T-cell (primary cell): ENCODE results near the gene MVB12B. TPM values are rescaled to one million over a fixed set of nuclear protein-coding genes. Genes with fewer than 3 reads are reported as not detected.

Experiments
- ATAC-seq, 4 experiments: fragments of 200-7000 bp in 3 of 4; fragments of 150-1000 bp in 1 of 4; cut with Tn5 transposase; replicated peaks in 1 of 4; 1 replicate in 3 of 4; 2 replicates in 1 of 4; pipeline ENCODE4 v1.10.0; 2021; ENCODE audit warnings: moderate library complexity in 3 of 4, mild to moderate bottlenecking in 2 of 4, moderate number of reproducible peaks in 1 of 4
- CTCF ChIA-PET, 2 donors: fragments of 300-600 bp; sonication (Branson Sonifier 250); formaldehyde crosslinking; loops; one replicate each; lab custom pipeline; 2022; ENCODE audit warnings: antibody characterized with exemption in 2 of 2; lab: Charles Lee
- POLR2A ChIA-PET, 2 donors: fragments of 300-600 bp; sonication (Branson Sonifier 250); formaldehyde crosslinking; loops; one replicate each; lab custom pipeline; 2022; ENCODE audit warnings: antibody characterized with exemption in 2 of 2; lab: Charles Lee
- DNase-seq, 35 experiments: peaks; one replicate each; pipeline versions ENCODE4 v3.0.0 to v3.0.0-alpha.2; 2013 to 2023
- H3K27ac ChIP-seq: one replicate; pipeline ENCODE4 v1.5.1; 2013; ENCODE audit warnings: low read length
- H3K27me3 ChIP-seq, 2 experiments: replicated peaks in 1 of 2; 1 replicate in 1 of 2; 2 replicates in 1 of 2; pipeline versions ENCODE4 v1.6.1 to v1.7.0; 2013; ENCODE audit warnings: low read length in 1 of 2, mixed read lengths in 1 of 2; ENCODE audit not compliant: control insufficient read depth in 2 of 2, insufficient read depth in 2 of 2; ENCODE audit errors: extremely low read depth in 1 of 2
- H3K36me3 ChIP-seq, 2 donors: 1 replicate in 1 of 2; 2 replicates in 1 of 2; pipeline versions ENCODE4 v1.6.1 to v1.7.0; 2013; ENCODE audit warnings: low read length in 1 of 2; ENCODE audit not compliant: control insufficient read depth in 2 of 2, insufficient read depth in 1 of 2; ENCODE audit errors: extremely low read depth in 1 of 2
- H3K4me1 ChIP-seq, 2 experiments: 1 replicate in 1 of 2; 2 replicates in 1 of 2; pipeline versions ENCODE4 v1.6.1 to v1.7.0; 2013; ENCODE audit warnings: low read length in 2 of 2, mixed read lengths in 1 of 2; ENCODE audit not compliant: insufficient read depth in 2 of 2, control insufficient read depth in 1 of 2; ENCODE audit errors: extremely low read depth in 1 of 2
- H3K4me3 ChIP-seq, 2 donors: 1 replicate in 1 of 2; 2 replicates in 1 of 2; pipeline versions ENCODE4 v1.5.1 to v1.7.0; 2013; ENCODE audit warnings: mild to moderate bottlenecking in 2 of 2, low read length in 1 of 2, moderate library complexity in 1 of 2; ENCODE audit not compliant: control insufficient read depth in 1 of 2; ENCODE audit errors: extremely low read depth in 1 of 2
- H3K9me3 ChIP-seq: 2 replicates; pipeline ENCODE4 v1.7.0; 2013
- H3K27ac Mint-ChIP-seq, 2 donors: one replicate each; pipeline ENCODE4 v1.8.0; 2020 to 2021; ENCODE audit warnings: mild to moderate bottlenecking in 2 of 2, mixed read lengths in 2 of 2
- H3K27me3 Mint-ChIP-seq, 2 donors: one replicate each; pipeline ENCODE4 v1.8.0; 2021 to 2022; ENCODE audit warnings: mixed read lengths in 2 of 2
- H3K36me3 Mint-ChIP-seq: one replicate; pipeline ENCODE4 v1.8.0; 2021; ENCODE audit warnings: mixed read lengths
- H3K4me1 Mint-ChIP-seq, 3 donors: one replicate each; pipeline ENCODE4 v1.8.0; 2020 to 2022; ENCODE audit warnings: mixed read lengths in 3 of 3, mild to moderate bottlenecking in 1 of 3
- H3K4me3 Mint-ChIP-seq, 3 donors: one replicate each; pipeline ENCODE4 v1.8.0; 2020 to 2022; ENCODE audit warnings: mild to moderate bottlenecking in 3 of 3, mixed read lengths in 3 of 3, moderate library complexity in 3 of 3
- H3K9me3 Mint-ChIP-seq, 3 donors: one replicate each; pipeline ENCODE4 v1.8.0; 2020 to 2022; ENCODE audit warnings: mixed read lengths in 3 of 3
- WGBS: methylation state at CpG from one replicate; pipeline ENCODE4 v1.1.5; 2013; ENCODE audit warnings: missing lambda C conversion rate; ENCODE audit not compliant: insufficient coverage; 5-methylcytosine and 5-hydroxymethylcytosine counted together
- total RNA-seq, 35 experiments: library from RNA in 6 of 35; stranded (reverse) in 6 of 35; fragments of 120-200 nt in 1 of 35; gene quantifications; one replicate each; pipeline versions ENCODE4 v1.2.1 to v1.2.4 and lab custom pipeline; 2013 to 2026

The MVB12B gene
- total RNA-seq, 5 donors from 2014 or later (not counting 1 experiment from before 2014, with no cell fraction given): 8.2 to 25.2 (median 10.6) TPM

DNA sequence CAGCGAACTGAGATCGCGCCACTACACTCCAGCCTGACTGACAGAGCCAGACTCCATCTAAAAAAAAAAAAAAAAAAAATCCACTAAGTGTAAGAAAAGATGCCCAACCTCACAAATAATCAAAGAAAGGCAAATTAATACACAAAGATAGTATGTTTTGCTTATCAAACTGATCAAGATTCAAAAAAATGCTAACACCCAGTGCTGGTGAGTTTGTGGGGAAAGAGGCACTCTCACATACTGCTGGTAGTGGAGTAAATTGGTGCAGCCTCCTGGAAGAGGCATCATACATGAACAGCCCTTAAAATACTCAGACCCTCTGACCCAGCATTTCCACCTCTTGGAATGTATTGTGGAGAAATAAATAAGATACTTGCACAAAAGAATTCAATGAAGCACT lies 216.9 kb downstream of the MVB12B start:
- ATAC-seq (no peak), DNase-seq (no peak)
- CTCF ChIA-PET: no interaction called here
- peaks cover 0 to 12% of the 10 kb centered on the region in 2 experiments for H3K27me3 ChIP-seq
- no peak overlapping the region for H3K4me3 Mint-ChIP-seq
- no peaks in the 10 kb centered on the region for H3K36me3 Mint-ChIP-seq
- no peak overlapping the region for H3K27ac Mint-ChIP-seq
- H3K9me3 ChIP-seq: no peaks in the 10 kb centered on the region
- H3K36me3 ChIP-seq: no peaks in the 10 kb centered on the region
- no peaks in the 10 kb centered on the region for H3K9me3 Mint-ChIP-seq
- no peaks in the 10 kb centered on the region for H3K4me1 ChIP-seq
- POLR2A ChIA-PET: no interaction called here
- H3K4me1 Mint-ChIP-seq: no peaks in the 10 kb centered on the region
- no peak overlapping the region for H3K4me3 ChIP-seq
- no peak overlapping the region for H3K27ac ChIP-seq
- WGBS: no CpG with 5 or more reads among the region's 3 CpGs
- peaks cover 13 to 15% of the 10 kb centered on the region in 2 donors for H3K27me3 Mint-ChIP-seq

DNA sequence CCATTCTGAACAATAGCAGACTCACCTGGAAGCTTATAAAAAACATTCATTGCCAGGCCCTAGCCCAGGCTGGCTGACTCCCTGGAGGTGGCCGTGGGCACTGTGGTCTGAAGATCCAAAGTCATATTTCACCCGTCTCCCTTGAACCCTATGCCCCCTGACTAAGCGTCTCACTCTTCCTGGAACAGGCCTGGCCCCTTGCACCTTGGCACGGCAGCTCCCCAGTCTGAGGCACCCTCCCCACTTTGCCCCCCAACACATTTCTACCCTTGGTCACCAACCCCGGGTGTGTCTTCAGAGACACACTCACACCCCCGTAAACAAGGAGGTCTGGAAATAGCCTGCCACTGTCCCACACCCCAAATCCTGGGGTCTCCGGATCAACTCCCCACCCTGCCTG lies 218.5 kb downstream of the MVB12B start:
- peaks cover 4 to 5% of the 10 kb centered on the region in 2 donors for H3K27me3 Mint-ChIP-seq
- H3K27ac Mint-ChIP-seq: no peak overlapping the region
- Histone ChIP-seq H3K4me3 (no peak overlapping the region), H3K27me3 (peaks cover 0 to 12% of the 10 kb centered on the region in 2 experiments), H3K4me1 (no peaks in the 10 kb centered on the region), H3K36me3 (no peaks in the 10 kb centered on the region), H3K27ac (no peak overlapping the region), H3K9me3 (no peaks in the 10 kb centered on the region)
- H3K4me3 Mint-ChIP-seq: no peak overlapping the region
- H3K4me1 Mint-ChIP-seq: no peaks in the 10 kb centered on the region
- H3K9me3 Mint-ChIP-seq: no peaks in the 10 kb centered on the region
- ChIA-PET POLR2A (no interaction called here), CTCF (no interaction called here)
- 87% methylated on average over 7 of the region's 7 CpGs for WGBS
- DNase-seq (no peak), ATAC-seq (no peak)
- H3K36me3 Mint-ChIP-seq: no peaks in the 10 kb centered on the region

DNA sequence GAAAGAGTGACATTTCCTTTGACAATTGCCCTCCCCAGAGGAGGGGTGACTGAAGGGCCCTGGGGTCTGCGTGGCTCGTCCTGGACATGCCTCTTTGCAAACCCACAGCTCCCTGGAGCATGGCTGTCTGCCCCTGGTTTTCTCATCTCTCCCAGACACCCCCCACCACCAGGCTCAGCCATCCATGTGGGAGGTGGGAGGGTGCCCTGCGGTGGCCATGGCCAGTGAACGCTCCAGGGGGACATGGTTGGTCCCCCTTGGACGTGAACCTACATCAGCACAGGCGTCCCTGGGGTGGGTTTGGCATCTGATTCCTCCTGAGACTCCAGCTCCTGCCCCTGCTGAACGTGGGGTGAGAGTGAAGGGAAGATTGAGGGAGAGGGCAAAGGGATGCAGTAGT lies 219.4 kb downstream of the MVB12B start:
- WGBS: 71% methylated on average over 4 of the region's 7 CpGs
- Histone ChIP-seq H3K4me1 (no peaks in the 10 kb centered on the region), H3K27me3 (peaks cover 0 to 13% of the 10 kb centered on the region in 2 experiments), H3K36me3 (no peaks in the 10 kb centered on the region), H3K4me3 (no peak overlapping the region), H3K27ac (no peak overlapping the region), H3K9me3 (no peaks in the 10 kb centered on the region)
- ChIA-PET POLR2A (no interaction called here), CTCF (interaction anchor here in 1 of 2 donors (0.5 kb wide), 1 partner anchor 10 kb away, joined by 4 read pairs; no protein-coding TSS in a partner anchor)
- no peak for ATAC-seq
- Mint-ChIP-seq H3K36me3 (no peaks in the 10 kb centered on the region), H3K4me1 (no peaks in the 10 kb centered on the region), H3K27me3 (peaks cover 1 to 4% of the 10 kb centered on the region in 2 donors), H3K9me3 (no peaks in the 10 kb centered on the region), H3K27ac (no peak overlapping the region), H3K4me3 (no peak overlapping the region)
- no peak for DNase-seq

DNA sequence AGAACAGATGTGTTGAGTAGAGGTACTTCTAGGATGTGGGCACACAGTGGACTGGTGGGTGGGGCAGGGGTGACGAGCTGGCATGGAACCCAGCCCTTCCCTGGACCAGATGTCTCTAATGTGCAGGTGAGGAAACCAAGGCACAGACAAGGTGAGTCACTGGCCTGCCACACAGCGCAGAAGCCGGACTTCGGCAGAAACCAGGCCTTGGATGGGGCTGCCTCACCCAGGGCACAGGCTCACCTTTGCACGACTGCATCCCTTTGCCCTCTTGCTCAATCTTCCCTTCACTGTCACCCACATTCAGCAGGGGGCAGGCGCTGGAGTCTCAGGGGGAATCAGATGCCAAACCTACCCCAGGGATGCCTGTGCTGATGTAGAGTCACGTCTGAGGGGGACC lies 221.7 kb downstream of the MVB12B start:
- POLR2A ChIA-PET: no interaction called here
- ATAC-seq (no peak), DNase-seq (no peak)
- H3K27me3 Mint-ChIP-seq: peaks cover 1 to 4% of the 10 kb centered on the region in 2 donors
- WGBS: 89% methylated on average over 5 of the region's 7 CpGs
- Histone ChIP-seq H3K27ac (no peak overlapping the region), H3K27me3 (peaks cover 0 to 13% of the 10 kb centered on the region in 2 experiments), H3K36me3 (no peaks in the 10 kb centered on the region), H3K4me1 (no peaks in the 10 kb centered on the region), H3K4me3 (no peak overlapping the region), H3K9me3 (no peaks in the 10 kb centered on the region)
- H3K36me3 Mint-ChIP-seq: no peaks in the 10 kb centered on the region
- no peak overlapping the region for H3K27ac Mint-ChIP-seq
- no peaks in the 10 kb centered on the region for H3K9me3 Mint-ChIP-seq
- no peaks in the 10 kb centered on the region for H3K4me1 Mint-ChIP-seq
- CTCF ChIA-PET: interaction anchor here in 1 of 2 donors (0.7 kb wide), 1 partner anchor 29 kb away, joined by 3 read pairs; no protein-coding TSS in a partner anchor
- H3K4me3 Mint-ChIP-seq: no peak overlapping the region

DNA sequence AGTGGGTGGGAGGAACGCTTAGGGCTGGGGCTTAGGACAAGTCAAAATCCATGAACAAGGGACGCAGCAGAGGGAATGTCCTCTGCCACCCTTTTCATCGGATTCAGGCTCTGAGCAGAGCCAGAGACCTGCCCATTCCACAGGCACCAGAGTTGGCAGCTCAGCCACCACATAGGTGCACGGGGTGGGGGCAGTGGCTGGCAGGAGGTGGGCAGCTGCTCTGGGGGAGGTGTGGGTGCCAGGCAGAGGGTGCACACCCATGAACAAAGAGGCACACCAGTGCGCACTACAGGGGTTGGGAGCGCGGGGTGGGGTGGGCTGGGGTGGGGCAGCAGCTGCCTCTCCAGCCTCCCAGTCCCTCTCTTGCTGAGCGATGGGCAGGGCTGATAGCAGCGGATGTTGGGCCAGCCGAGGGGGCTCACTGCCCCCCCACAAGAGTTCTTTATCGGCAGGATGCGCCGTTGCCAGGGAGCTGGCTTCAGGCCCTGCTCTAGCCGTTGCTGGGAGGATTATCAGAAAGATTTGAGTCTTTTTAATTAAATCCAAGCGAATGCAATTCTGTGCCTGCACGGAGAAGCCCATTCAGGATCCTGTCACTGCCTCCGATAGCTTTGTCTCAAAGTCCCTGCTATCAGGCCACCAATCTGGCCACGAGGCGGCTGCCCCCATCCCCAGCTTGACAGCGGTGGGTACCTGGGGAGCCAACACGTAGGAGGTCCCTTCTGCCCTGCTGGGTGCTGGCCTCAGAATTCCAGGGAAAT lies 222.8 kb downstream of the MVB12B start:
- Mint-ChIP-seq H3K27ac (no peak overlapping the region), H3K36me3 (no peaks in the 10 kb centered on the region), H3K27me3 (peaks cover 1 to 4% of the 10 kb centered on the region in 2 donors), H3K4me1 (no peaks in the 10 kb centered on the region), H3K4me3 (no peak overlapping the region), H3K9me3 (no peaks in the 10 kb centered on the region)
- WGBS: 79% methylated on average over 15 of the region's 21 CpGs
- ATAC-seq (no peak), DNase-seq (no peak)
- Histone ChIP-seq H3K9me3 (no peaks in the 10 kb centered on the region), H3K4me3 (no peak overlapping the region), H3K36me3 (no peaks in the 10 kb centered on the region), H3K27ac (no peak overlapping the region), H3K27me3 (peaks cover 0 to 13% of the 10 kb centered on the region in 2 experiments), H3K4me1 (no peaks in the 10 kb centered on the region)
- POLR2A ChIA-PET: no interaction called here
- CTCF ChIA-PET: interaction anchor here in 1 of 2 donors (0.7 kb wide), 1 partner anchor 20 kb away, joined by 7 read pairs; no protein-coding TSS in a partner anchor

DNA sequence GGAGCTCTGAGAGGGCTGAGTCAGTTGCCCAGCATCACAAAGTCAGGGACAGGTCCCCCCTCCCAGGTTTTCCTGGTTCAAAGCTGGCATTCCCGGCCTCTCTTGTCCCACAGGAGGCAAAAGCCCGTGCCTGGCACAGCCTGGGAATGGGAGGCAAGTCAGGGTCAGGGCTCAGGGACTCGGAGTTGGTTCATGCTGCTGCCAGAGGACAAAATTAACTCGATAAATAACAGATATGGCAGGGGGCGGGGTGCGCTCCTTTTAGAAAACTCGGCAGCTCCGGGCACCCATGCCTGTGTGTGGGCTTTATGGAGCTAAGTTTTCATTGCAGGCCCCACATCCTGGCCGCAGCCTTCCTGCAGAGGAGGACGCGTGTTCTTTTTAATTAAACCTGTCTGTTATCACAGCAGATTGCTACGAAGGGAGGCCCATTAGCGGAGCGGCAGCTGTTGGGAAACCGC lies 224.3 kb downstream of the MVB12B start:
- Histone ChIP-seq H3K4me1 (no peaks in the 10 kb centered on the region), H3K9me3 (no peaks in the 10 kb centered on the region), H3K4me3 (no peak overlapping the region), H3K27me3 (peaks cover 0 to 7% of the 10 kb centered on the region in 2 experiments), H3K36me3 (no peaks in the 10 kb centered on the region), H3K27ac (no peak overlapping the region)
- Mint-ChIP-seq H3K9me3 (no peaks in the 10 kb centered on the region), H3K27me3 (peaks cover 0 to 4% of the 10 kb centered on the region in 2 donors), H3K27ac (no peak overlapping the region), H3K36me3 (no peaks in the 10 kb centered on the region), H3K4me1 (no peaks in the 10 kb centered on the region), H3K4me3 (no peak overlapping the region)
- WGBS: 86% methylated on average over 15 of the region's 15 CpGs
- ChIA-PET CTCF (interaction anchor here (0.6 to 0.8 kb wide), 2 partner anchors 11 to 13 kb away, joined by 3 to 7 read pairs; no protein-coding TSS in a partner anchor), POLR2A (no interaction called here)
- DNase-seq (no peak), ATAC-seq (no peak)
